Neural progenitor cell (in vitro differentiated cells): ENCODE data around the gene HTT. TPM values are rescaled to one million over a fixed set of nuclear protein-coding genes. Genes with fewer than 3 reads are reported as not detected.

Source experiments
- DNase-seq: peaks from one replicate; pipeline ENCODE4 v3.0.0-alpha.2; 2016; ENCODE audit warnings: low spot score
- H2AFZ ChIP-seq: fragments of 200-600 bp; sonication (generic); replicated peaks from 2 replicates; pipeline ENCODE4 v1.6.1; 2016; ENCODE audit warnings: antibody characterized with exemption
- H3F3A ChIP-seq: fragments of 200-600 bp; sonication (generic); 2 replicates; pipeline ENCODE4 v1.6.1; 2016; ENCODE audit warnings: antibody characterized with exemption, low read depth
- H3K27ac ChIP-seq: fragments of 200-600 bp; sonication (generic); 2 replicates; pipeline ENCODE4 v1.5.1; 2016; ENCODE audit warnings: mild to moderate bottlenecking
- H3K27me3 ChIP-seq: fragments of 200-600 bp; sonication (generic); 2 replicates; pipeline ENCODE4 v1.6.1; 2016; ENCODE audit warnings: mild to moderate bottlenecking, moderate library complexity
- H3K36me3 ChIP-seq: fragments of 200-600 bp; sonication (generic); 2 replicates; pipeline ENCODE4 v1.5.1; 2016
- H3K4me1 ChIP-seq: fragments of 200-600 bp; sonication (generic); 2 replicates; pipeline ENCODE4 v1.6.1; 2016; ENCODE audit warnings: mixed run types
- H3K4me2 ChIP-seq: fragments of 200-600 bp; sonication (generic); 2 replicates; pipeline ENCODE4 v1.6.1; 2016
- H3K4me3 ChIP-seq: fragments of 200-600 bp; sonication (generic); 2 replicates; pipeline ENCODE4 v1.5.1; 2016
- H3K79me2 ChIP-seq: fragments of 200-600 bp; sonication (generic); 2 replicates; pipeline ENCODE4 v1.6.1; 2016; ENCODE audit warnings: low read depth
- H3K9ac ChIP-seq: fragments of 200-600 bp; sonication (generic); 2 replicates; pipeline ENCODE4 v1.6.1; 2016
- H3K9me3 ChIP-seq: fragments of 200-600 bp; sonication (generic); 2 replicates; pipeline ENCODE4 v1.5.1; 2016; ENCODE audit warnings: low read depth
- H4K20me1 ChIP-seq: fragments of 200-600 bp; sonication (generic); 2 replicates; pipeline ENCODE4 v1.6.1; 2016; ENCODE audit warnings: low read depth
- H3K27ac Mint-ChIP-seq: 3 replicates; pipeline ENCODE4 v1.8.0; 2021; ENCODE audit warnings: mixed read lengths
- H3K27me3 Mint-ChIP-seq: 2 replicates; pipeline ENCODE4 v1.8.0; 2022; ENCODE audit warnings: low read depth, mild to moderate bottlenecking, inconsistent platforms, moderate library complexity, mixed read lengths; ENCODE audit not compliant: insufficient read depth
- H3K36me3 Mint-ChIP-seq: 3 replicates; pipeline ENCODE4 v1.8.0; 2021; ENCODE audit warnings: mixed read lengths
- H3K4me1 Mint-ChIP-seq: 3 replicates; pipeline ENCODE4 v1.8.0; 2021; ENCODE audit warnings: mixed read lengths
- H3K4me3 Mint-ChIP-seq: 3 replicates; pipeline ENCODE4 v1.8.0; 2021; ENCODE audit warnings: mild to moderate bottlenecking, moderate library complexity, mixed read lengths
- H3K9me3 Mint-ChIP-seq: 3 replicates; pipeline ENCODE4 v1.8.0; 2020; ENCODE audit warnings: mixed read lengths
- EZH2 ChIP-seq: fragments of 200-600 bp; sonication (generic); IDR thresholded peaks from 2 replicates; pipeline ENCODE4 v1.6.1; 2017; ENCODE audit warnings: antibody characterized with exemption, mild to moderate bottlenecking, moderate library complexity
- EZH2phosphoT487 ChIP-seq: fragments of 200-600 bp; sonication (generic); IDR thresholded peaks from 2 replicates; pipeline ENCODE4 v1.6.1; 2017; ENCODE audit warnings: antibody characterized with exemption
- total RNA-seq: library from RNA; depleted of rRNA; stranded (reverse); fragments of >200 nt; gene quantifications from 2 replicates; pipeline ENCODE4 v1.2.3, GENCODE V29; 2015; ENCODE audit warnings: low replicate concordance
- TF ChIP-seq, protein P1 (sequence below): fragments of 200-600 bp; sonication (generic); IDR thresholded peaks from 2 replicates; pipeline ENCODE4 v1.5.1; 2017; ENCODE audit warnings: antibody characterized with exemption, mild to moderate bottlenecking

Gene HTT
- total RNA-seq, 1 donor from 2014 or later, result 38.9 TPM

DNA sequence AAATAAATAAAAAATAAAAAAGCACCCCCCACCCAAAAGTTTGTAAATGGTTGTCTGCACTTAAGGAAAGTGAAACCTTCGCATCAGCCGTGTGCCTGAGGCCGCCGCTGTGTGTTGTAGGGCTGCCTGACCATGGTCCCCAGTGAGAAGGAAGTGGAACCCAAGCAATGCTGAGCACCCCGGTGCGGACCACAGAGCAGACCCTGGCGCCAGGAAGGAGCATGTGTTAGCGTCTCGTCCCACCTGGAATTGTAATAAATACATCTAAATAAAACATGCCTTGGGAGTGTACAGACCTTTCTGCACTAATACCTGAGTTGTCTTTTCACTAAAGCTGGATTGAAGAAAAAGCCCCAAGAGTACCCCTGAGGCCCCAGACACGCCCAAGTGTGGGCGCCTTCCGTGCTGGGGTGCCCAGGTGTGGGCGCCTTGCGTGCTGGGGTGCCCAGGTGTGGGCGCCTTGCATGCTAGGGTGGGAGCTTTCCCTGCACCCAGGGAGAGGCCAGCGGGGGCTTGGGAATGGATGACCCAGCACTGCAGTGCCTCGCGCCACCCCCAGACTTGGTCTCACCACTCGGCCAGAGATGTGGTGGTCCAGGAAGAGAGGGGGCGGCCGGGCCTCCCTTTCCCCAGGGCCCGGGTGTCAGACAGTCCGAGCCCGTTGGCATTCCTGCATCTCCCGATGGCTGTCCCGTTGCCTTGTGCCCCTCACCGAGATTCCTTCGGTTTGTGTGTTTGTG lies 33.9 kb upstream of the HTT start:
- Histone ChIP-seq H3F3A (no peaks in the 10 kb centered on the region), H3K9me3 (no peaks in the 10 kb centered on the region), H3K79me2 (no peaks in the 10 kb centered on the region), H2AFZ (no peak overlapping the region), H4K20me1 (no peaks in the 10 kb centered on the region), H3K4me1 (no peaks in the 10 kb centered on the region), H3K4me2 (no peak overlapping the region), H3K4me3 (no peak overlapping the region), H3K27ac (no peak overlapping the region), H3K36me3 (no peaks in the 10 kb centered on the region), H3K9ac (no peak overlapping the region), H3K27me3 (no peaks in the 10 kb centered on the region)
- Mint-ChIP-seq H3K4me3 (no peak overlapping the region), H3K36me3 (no peaks in the 10 kb centered on the region), H3K4me1 (no peaks in the 10 kb centered on the region), H3K27ac (no peak overlapping the region), H3K27me3 (peaks cover 5% of the 10 kb centered on the region), H3K9me3 (no peaks in the 10 kb centered on the region)
- TF ChIP-seq, protein P1, sequence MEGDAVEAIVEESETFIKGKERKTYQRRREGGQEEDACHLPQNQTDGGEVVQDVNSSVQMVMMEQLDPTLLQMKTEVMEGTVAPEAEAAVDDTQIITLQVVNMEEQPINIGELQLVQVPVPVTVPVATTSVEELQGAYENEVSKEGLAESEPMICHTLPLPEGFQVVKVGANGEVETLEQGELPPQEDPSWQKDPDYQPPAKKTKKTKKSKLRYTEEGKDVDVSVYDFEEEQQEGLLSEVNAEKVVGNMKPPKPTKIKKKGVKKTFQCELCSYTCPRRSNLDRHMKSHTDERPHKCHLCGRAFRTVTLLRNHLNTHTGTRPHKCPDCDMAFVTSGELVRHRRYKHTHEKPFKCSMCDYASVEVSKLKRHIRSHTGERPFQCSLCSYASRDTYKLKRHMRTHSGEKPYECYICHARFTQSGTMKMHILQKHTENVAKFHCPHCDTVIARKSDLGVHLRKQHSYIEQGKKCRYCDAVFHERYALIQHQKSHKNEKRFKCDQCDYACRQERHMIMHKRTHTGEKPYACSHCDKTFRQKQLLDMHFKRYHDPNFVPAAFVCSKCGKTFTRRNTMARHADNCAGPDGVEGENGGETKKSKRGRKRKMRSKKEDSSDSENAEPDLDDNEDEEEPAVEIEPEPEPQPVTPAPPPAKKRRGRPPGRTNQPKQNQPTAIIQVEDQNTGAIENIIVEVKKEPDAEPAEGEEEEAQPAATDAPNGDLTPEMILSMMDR, result no peak
- TF ChIP-seq EZH2phosphoT487 (no peak), EZH2 (no peak)
- no peak for DNase-seq

DNA sequence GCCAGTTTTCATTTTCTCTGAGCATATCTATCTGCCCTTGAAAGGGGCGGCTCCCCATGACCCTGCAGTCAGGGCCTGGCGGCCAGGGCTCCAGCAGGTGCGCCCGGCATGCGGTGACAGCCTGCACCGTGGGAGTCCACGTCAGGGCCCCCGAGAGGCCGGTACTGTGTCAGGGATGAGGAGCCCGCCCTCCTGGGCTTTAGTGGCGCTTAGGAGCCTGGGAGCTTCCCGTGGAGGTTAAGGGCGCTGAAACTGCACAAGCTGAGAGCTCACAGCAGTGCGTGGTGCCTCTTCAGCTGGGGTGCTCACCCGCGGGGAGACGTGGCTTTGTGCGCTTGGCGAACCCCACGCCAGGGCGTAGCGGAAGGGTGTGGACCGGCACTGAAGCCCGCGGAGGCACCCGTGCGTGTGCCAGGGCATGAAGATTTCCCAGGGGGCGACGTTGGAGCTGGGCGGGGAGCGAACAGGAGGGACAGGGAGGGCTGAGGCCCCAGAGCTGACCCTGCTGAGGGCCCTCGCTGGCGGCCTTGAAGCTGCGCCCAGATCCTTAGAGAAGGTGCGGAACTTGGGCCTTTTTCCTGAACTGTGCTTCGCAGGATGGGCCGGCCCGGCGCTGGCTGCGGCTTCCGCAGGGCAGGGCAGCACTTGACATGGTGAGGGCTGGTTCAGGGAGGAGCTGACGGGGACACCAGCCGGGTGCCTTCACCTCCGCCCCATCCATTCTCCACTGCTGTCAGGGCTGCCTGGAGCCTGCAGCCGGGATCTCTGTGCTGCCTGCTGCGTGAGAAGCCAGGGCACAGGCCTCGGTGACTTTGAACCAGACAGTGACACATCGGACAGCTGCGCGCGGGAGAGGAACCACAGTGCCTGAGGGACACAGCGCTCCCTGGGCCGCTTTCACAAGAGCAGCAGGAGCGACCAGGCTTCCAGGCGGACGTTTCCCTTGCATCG lies 33.0 kb upstream of the HTT start:
- H2AFZ ChIP-seq, result no peak overlapping the region
- H3K36me3 ChIP-seq, result no peaks in the 10 kb centered on the region
- H3K9me3 ChIP-seq, result no peaks in the 10 kb centered on the region
- no peak for TF ChIP-seq EZH2phosphoT487
- no peak for TF ChIP-seq EZH2
- TF ChIP-seq, protein P1, result no peak
- peaks cover 5% of the 10 kb centered on the region for H3K27me3 Mint-ChIP-seq
- no peaks in the 10 kb centered on the region for H3K79me2 ChIP-seq
- H3K27ac Mint-ChIP-seq, result no peak overlapping the region
- no peaks in the 10 kb centered on the region for H3K4me1 ChIP-seq
- H3K27ac ChIP-seq, result no peak overlapping the region
- no peak overlapping the region for H3K4me2 ChIP-seq
- no peak overlapping the region for H3K4me3 Mint-ChIP-seq
- no peak for DNase-seq
- no peak overlapping the region for H3K9ac ChIP-seq
- H3K4me1 Mint-ChIP-seq, result no peaks in the 10 kb centered on the region
- H3K4me3 ChIP-seq, result no peak overlapping the region
- H3F3A ChIP-seq, result no peaks in the 10 kb centered on the region
- H3K9me3 Mint-ChIP-seq, result no peaks in the 10 kb centered on the region
- H3K27me3 ChIP-seq, result no peaks in the 10 kb centered on the region
- no peaks in the 10 kb centered on the region for H4K20me1 ChIP-seq
- no peaks in the 10 kb centered on the region for H3K36me3 Mint-ChIP-seq

DNA sequence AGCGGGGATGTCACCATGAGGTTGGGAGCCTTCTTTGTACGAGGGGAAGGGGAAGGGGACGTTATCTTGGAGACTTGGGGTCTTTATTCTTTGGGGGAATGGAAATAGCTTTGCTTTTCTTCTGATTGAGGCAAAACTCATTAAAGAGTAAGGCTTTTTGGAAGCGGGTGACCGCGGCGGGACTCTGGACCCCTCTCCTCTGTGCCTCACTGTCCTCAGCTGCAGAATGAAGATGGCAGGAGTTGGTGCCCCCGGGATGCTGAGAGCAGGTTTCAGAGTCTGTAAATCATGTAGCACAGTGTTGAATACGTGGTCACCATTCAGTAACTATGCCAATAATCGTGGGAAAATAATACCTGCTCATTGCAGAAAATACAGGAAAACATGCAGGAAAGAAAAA lies 32.3 kb upstream of the HTT start:
- Mint-ChIP-seq H3K4me3 (no peak overlapping the region), H3K9me3 (no peaks in the 10 kb centered on the region)

More for the DNA sequence above, 32.3 kb upstream of the HTT start:
- Histone ChIP-seq H3K4me1 (no peaks in the 10 kb centered on the region), H3K79me2 (no peaks in the 10 kb centered on the region), H4K20me1 (no peaks in the 10 kb centered on the region), H3K4me3 (no peak overlapping the region), H3K9me3 (no peaks in the 10 kb centered on the region), H3K9ac (no peak overlapping the region), H3K4me2 (no peak overlapping the region), H3K27me3 (no peaks in the 10 kb centered on the region), H3F3A (no peaks in the 10 kb centered on the region), H3K36me3 (no peaks in the 10 kb centered on the region), H2AFZ (no peak overlapping the region), H3K27ac (no peak overlapping the region)
- Mint-ChIP-seq H3K27me3 (peaks cover 5% of the 10 kb centered on the region), H3K4me1 (no peaks in the 10 kb centered on the region), H3K27ac (no peak overlapping the region), H3K36me3 (no peaks in the 10 kb centered on the region)
- DNase-seq, result no peak
- TF ChIP-seq, protein P1, result no peak
- TF ChIP-seq EZH2 (no peak), EZH2phosphoT487 (no peak)
